Ishikawa (cell line): ENCODE measurements around the gene OPCML.

Experiments
- CEBPB ChIP-seq: IDR thresholded peaks from 2 replicates; pipeline ENCODE4 v1.6.1; 2012
- CREB1 ChIP-seq: IDR thresholded peaks from 2 replicates; pipeline ENCODE4 v1.6.1; 2012; ENCODE audit warnings: low read depth
- EGR1 ChIP-seq: IDR thresholded peaks from 2 replicates; pipeline ENCODE4 v1.6.1; 2012
- EP300 ChIP-seq: IDR thresholded peaks from 2 replicates; pipeline ENCODE4 v1.6.1; 2012; ENCODE audit warnings: borderline replicate concordance
- RAD21 ChIP-seq: IDR thresholded peaks from 2 replicates; pipeline ENCODE4 v1.6.1; 2012; ENCODE audit warnings: low read depth
- YY1 ChIP-seq: IDR thresholded peaks from 2 replicates; pipeline ENCODE4 v1.6.1; 2012; ENCODE audit warnings: low read depth

DNA sequence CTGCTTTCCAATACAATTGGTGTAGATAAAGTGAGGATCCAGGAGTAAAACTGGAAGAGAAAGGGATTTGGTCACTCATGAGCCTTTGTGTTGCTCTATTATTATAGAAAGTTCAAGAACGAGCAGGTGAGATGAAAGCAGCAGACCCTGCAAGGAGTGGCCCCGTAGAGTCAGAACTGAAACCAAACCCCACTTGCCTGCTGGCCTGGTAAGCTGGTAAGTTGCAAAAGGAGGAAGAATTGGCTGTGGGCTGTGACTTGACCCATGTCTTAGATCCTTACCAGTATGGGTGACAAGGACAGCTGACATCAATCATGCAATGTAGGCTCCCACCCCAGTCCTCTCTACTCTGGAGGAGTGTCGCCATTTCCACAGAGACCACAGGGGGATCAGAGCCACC, 201.3 kb downstream of the OPCML start:
- TF ChIP-seq CEBPB (no peak), EGR1 (no peak), EP300 (no peak), RAD21 (no peak), YY1 (no peak), CREB1 (no peak)
